H1 (cell line): ENCODE results near the gene EPHA3. TPM values are rescaled to one million over a fixed set of nuclear protein-coding genes. Genes with fewer than 3 reads are reported as not detected.

Source experiments
- CREB1 ChIP-seq: IDR thresholded peaks from 2 replicates; pipeline ENCODE4 v1.6.1; 2012; ENCODE audit warnings: inconsistent platforms
- EP300 ChIP-seq, 2 experiments: IDR thresholded peaks; 1 replicate in 1 of 2; 2 replicates in 1 of 2; pipeline ENCODE4 v1.6.1; 2011 to 2012; ENCODE audit warnings: low read depth in 2 of 2, low read length in 2 of 2, mild to moderate bottlenecking in 2 of 2, borderline replicate concordance in 1 of 2, inconsistent platforms in 1 of 2, moderate library complexity in 1 of 2
- RNF2 ChIP-seq: fragments of 200-900, 300-1000 bp; sonication (generic); IDR thresholded peaks from 2 replicates; pipeline ENCODE4 v1.7.1; 2016; ENCODE audit warnings: borderline replicate concordance, low read depth, mild to moderate bottlenecking, antibody characterized with exemption, low read length; ENCODE audit not compliant: poor library complexity, severe bottlenecking; ENCODE audit errors: missing control alignments
- SUZ12 ChIP-seq: fragments of 200-600 bp; sonication (generic); IDR thresholded peaks from 2 replicates; pipeline ENCODE4 v1.6.1; 2012; ENCODE audit warnings: mild to moderate bottlenecking, inconsistent platforms, low read length, moderate library complexity, mixed read lengths
- polyA plus RNA-seq, 7 experiments: library from polyadenylated mRNA; depleted of rRNA in 3 of 7; stranded (reverse) in 5 of 7; unstranded in 2 of 7; fragments of >200 nt in 5 of 7; fragments of 200-250 nt in 2 of 7; gene quantifications; 1 replicate in 5 of 7; 2 replicates in 1 of 7; 4 replicates in 1 of 7; pipeline versions ENCODE4 v1.2.1 to v1.2.3, GENCODE V29; 2011 to 2013; ENCODE audit warnings: missing spikeins in 2 of 7, mixed read lengths in 2 of 7
- total RNA-seq: library from RNA; stranded (reverse); fragmentation: NEBNext Ultra II Directional; extraction: Animal tissue kit (Norgen Biotek cat#: 25700); gene quantifications from 2 replicates; pipeline ENCODE4 v1.2.1, GENCODE V29; 2021

EPHA3 gene
- total and polyA plus RNA-seq, 2 of the 8 experiments (the other 6 are each of a cell fraction or from before 2014, with no cell fraction given): 0.09 to 0.22 TPM

DNA sequence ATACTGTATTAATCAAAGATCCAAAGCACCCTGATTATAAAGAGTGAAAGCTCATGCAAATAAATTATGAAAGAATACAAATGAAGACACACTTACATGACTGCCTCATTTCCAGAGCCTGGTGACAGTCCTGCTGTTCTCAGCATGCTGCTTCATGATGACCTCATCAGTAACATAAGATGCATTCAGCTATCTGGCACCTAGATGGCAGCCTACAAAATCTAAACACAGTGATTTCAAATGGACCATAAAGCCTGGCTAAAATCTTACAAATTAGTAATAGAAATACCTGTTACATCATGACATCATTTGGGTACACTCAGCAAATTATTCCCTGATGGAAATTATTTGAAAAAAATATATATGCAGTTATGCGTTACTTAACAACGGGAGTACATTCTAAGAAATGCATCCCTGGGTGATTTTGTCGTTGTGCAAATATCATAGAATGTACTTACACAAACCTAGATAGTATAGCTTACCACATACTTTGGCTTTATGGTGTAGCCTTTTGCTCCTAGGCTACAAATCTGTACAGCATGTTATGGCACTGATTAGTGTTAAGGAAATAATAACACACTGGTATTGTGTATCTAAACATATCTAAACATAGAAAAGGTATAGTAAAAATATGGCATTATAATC, 207.2 kb downstream of the EPHA3 start (continued):
- TF ChIP-seq SUZ12 (no peak), EP300 (IDR thresholded peaks at IDR 0.05; ENCODE audit: borderline replicate concordance in 1 of 2, low read depth in 2 of 2, low read length in 2 of 2) (no peak), CREB1 (peak; percentile 57), RNF2 (no peak)
